ENCODE results near the gene VMP1. TPM values are rescaled to one million over a fixed set of nuclear protein-coding genes. Genes with fewer than 3 reads are reported as not detected.

The VMP1 gene
- total and polyA plus RNA-seq, 2 donors (not counting 1 experiment from before 2014, with no cell fraction given), result 125 to 235 TPM

DNA sequence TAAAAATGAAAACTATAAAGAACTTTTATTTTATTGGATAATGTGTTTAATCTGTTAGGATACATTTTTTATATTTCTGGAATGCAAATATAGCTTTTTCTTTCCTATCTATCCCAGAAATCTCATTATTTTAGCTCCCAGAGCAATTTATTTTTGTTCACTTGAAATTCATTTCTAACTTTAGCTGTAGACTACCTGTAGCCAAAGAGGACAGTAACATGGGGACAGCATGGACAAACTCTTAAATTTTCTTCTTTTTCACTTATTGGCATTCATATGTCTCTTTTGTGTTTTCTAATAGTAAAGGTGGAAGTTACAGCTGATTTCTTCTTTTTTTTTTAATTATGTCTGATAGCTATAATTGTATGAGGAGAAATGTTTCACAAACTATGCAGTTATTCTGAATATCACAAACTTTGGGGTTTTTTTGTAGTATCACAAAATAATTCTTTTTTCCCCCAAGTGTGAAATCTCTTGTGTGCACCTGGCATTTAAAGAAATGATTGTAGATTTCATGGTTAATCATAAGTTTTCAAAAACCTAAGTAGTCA, 55.4 kb downstream of the VMP1 start:
- TF ChIP-seq, protein P1, sequence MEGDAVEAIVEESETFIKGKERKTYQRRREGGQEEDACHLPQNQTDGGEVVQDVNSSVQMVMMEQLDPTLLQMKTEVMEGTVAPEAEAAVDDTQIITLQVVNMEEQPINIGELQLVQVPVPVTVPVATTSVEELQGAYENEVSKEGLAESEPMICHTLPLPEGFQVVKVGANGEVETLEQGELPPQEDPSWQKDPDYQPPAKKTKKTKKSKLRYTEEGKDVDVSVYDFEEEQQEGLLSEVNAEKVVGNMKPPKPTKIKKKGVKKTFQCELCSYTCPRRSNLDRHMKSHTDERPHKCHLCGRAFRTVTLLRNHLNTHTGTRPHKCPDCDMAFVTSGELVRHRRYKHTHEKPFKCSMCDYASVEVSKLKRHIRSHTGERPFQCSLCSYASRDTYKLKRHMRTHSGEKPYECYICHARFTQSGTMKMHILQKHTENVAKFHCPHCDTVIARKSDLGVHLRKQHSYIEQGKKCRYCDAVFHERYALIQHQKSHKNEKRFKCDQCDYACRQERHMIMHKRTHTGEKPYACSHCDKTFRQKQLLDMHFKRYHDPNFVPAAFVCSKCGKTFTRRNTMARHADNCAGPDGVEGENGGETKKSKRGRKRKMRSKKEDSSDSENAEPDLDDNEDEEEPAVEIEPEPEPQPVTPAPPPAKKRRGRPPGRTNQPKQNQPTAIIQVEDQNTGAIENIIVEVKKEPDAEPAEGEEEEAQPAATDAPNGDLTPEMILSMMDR (conservative IDR thresholded peaks at IDR 0.05 in 1 of 2, IDR thresholded peaks at IDR 0.05 in 1 of 2; ENCODE audit: low read depth in 1 of 2, low read length in 2 of 2), result no peak
- no peak for TF ChIP-seq EZH2 (IDR thresholded peaks at IDR 0.05; ENCODE audit: low read length, missing control alignments)
- H3K4me2 ChIP-seq (ENCODE audit: extremely low read depth, insufficient read depth, low read length), result no peak overlapping the region
- H3K79me2 ChIP-seq (ENCODE audit: control insufficient read depth, insufficient read depth, low read length), result peaks cover 4% of the 10 kb centered on the region
- no peak overlapping the region for H3K9ac ChIP-seq (ENCODE audit: insufficient read depth, low read length)
- no peaks in the 10 kb centered on the region for H3K27me3 ChIP-seq (ENCODE audit: control insufficient read depth, insufficient read depth, low read length)
- DNase-seq (ENCODE audit: low read depth in 2 of 2), result no peak
- peaks cover 16% of the 10 kb centered on the region for H3K4me1 ChIP-seq (ENCODE audit: control insufficient read depth, extremely low read depth, insufficient read depth, low read length)
- H2AFZ ChIP-seq (ENCODE audit: low read length), result no peak overlapping the region
- H3K9me3 ChIP-seq (ENCODE audit: control insufficient read depth, insufficient read depth, low read depth, low read length), result no peaks in the 10 kb centered on the region
- no peaks in the 10 kb centered on the region for H4K20me1 ChIP-seq (ENCODE audit: control insufficient read depth, extremely low read depth, insufficient read depth, low read length)
- peak overlapping the region; percentile 86 for H3K27ac ChIP-seq (ENCODE audit: insufficient read depth, low read length)
- H3K36me3 ChIP-seq (ENCODE audit: control insufficient read depth, insufficient read depth, low read length), result no peaks in the 10 kb centered on the region
- no peak overlapping the region for H3K4me3 ChIP-seq (replicated peaks in 1 of 4; ENCODE audit: control extremely low read depth in 1 of 4, insufficient read depth in 1 of 4, low read depth in 3 of 4, low read length in 4 of 4)

DNA sequence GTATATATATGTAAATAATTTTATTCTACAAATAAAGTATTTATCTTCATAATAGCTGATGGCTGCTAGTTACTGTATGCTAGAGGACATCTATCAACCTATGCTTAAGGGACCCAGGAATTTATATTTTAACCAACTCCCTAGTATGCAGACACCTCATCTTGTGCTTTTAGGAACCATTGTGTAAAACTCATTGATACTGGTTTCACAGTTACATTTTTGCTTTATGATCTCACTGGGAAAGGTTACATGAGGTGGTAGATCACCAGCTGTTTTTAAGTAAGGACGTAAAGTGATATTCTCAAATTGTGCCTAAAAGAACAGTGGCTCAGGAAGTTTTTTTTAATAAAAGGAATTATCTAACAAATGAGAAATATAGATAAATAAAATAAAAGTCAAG, 56.4 kb downstream of the VMP1 start:
- no peaks in the 10 kb centered on the region for H3K27me3 ChIP-seq (ENCODE audit: control insufficient read depth, insufficient read depth, low read length)
- H3K9me3 ChIP-seq (ENCODE audit: control insufficient read depth, insufficient read depth, low read depth, low read length), result no peaks in the 10 kb centered on the region
- H3K4me1 ChIP-seq (ENCODE audit: control insufficient read depth, extremely low read depth, insufficient read depth, low read length), result peaks cover 16% of the 10 kb centered on the region
- no peak overlapping the region for H3K4me3 ChIP-seq (replicated peaks in 1 of 4; ENCODE audit: control extremely low read depth in 1 of 4, insufficient read depth in 1 of 4, low read depth in 3 of 4, low read length in 4 of 4)
- peak overlapping the region; percentile 51 for H3K4me2 ChIP-seq (ENCODE audit: extremely low read depth, insufficient read depth, low read length)
- TF ChIP-seq, protein P1 (conservative IDR thresholded peaks at IDR 0.05 in 1 of 2, IDR thresholded peaks at IDR 0.05 in 1 of 2; ENCODE audit: low read depth in 1 of 2, low read length in 2 of 2), result no peak
- TF ChIP-seq EZH2 (IDR thresholded peaks at IDR 0.05; ENCODE audit: low read length, missing control alignments), result no peak
- DNase-seq (ENCODE audit: low read depth in 2 of 2), result peak; percentile 89 to 97
- H3K27ac ChIP-seq (ENCODE audit: insufficient read depth, low read length), result peak overlapping the region; percentile 86
- H2AFZ ChIP-seq (ENCODE audit: low read length), result no peak overlapping the region
- no peaks in the 10 kb centered on the region for H4K20me1 ChIP-seq (ENCODE audit: control insufficient read depth, extremely low read depth, insufficient read depth, low read length)
- no peaks in the 10 kb centered on the region for H3K36me3 ChIP-seq (ENCODE audit: control insufficient read depth, insufficient read depth, low read length)
- H3K9ac ChIP-seq (ENCODE audit: insufficient read depth, low read length), result peak overlapping the region; percentile 11
- H3K79me2 ChIP-seq (ENCODE audit: control insufficient read depth, insufficient read depth, low read length), result peaks cover 3% of the 10 kb centered on the region

DNA sequence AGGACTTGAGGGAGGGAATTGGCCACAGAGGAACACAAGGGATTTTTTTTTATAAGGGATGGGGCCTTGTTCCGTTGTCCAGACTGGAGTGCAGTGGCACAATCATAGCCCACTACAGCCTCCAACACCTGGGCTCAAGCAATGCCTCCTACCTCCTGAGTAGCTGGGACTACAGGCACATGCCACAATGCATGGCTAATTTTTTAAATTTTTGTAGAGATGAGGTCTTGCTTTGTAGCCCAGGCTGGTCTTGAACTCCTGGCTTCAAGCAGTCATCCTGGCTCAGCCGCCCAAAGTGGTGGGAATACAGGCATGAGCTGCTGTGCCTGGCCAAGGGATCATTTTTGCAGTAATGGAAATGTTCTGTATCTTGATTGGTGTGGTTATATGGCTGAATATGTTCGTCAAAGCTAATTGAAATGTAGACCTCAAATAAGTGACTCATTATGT, 56.9 kb downstream of the VMP1 start:
- Histone ChIP-seq H3K9me3 (ENCODE audit: control insufficient read depth, insufficient read depth, low read depth, low read length) (no peaks in the 10 kb centered on the region), H4K20me1 (ENCODE audit: control insufficient read depth, extremely low read depth, insufficient read depth, low read length) (no peaks in the 10 kb centered on the region), H3K27ac (ENCODE audit: insufficient read depth, low read length) (peak overlapping the region; percentile 86), H3K27me3 (ENCODE audit: control insufficient read depth, insufficient read depth, low read length) (no peaks in the 10 kb centered on the region), H3K4me3 (replicated peaks in 1 of 4; ENCODE audit: control extremely low read depth in 1 of 4, insufficient read depth in 1 of 4, low read depth in 3 of 4, low read length in 4 of 4) (no peak overlapping the region), H2AFZ (ENCODE audit: low read length) (no peak overlapping the region), H3K79me2 (ENCODE audit: control insufficient read depth, insufficient read depth, low read length) (peaks cover 3% of the 10 kb centered on the region), H3K9ac (ENCODE audit: insufficient read depth, low read length) (peak overlapping the region; percentile 11), H3K36me3 (ENCODE audit: control insufficient read depth, insufficient read depth, low read length) (no peaks in the 10 kb centered on the region), H3K4me2 (ENCODE audit: extremely low read depth, insufficient read depth, low read length) (peak overlapping the region; percentile 51), H3K4me1 (ENCODE audit: control insufficient read depth, extremely low read depth, insufficient read depth, low read length) (peaks cover 16% of the 10 kb centered on the region)
- TF ChIP-seq, protein P1 (conservative IDR thresholded peaks at IDR 0.05 in 1 of 2, IDR thresholded peaks at IDR 0.05 in 1 of 2; ENCODE audit: low read depth in 1 of 2, low read length in 2 of 2), result no peak
- TF ChIP-seq EZH2 (IDR thresholded peaks at IDR 0.05; ENCODE audit: low read length, missing control alignments), result no peak
- peak; percentile 39 to 84 for DNase-seq (ENCODE audit: low read depth in 2 of 2)
